Esophagus squamous epithelium (tissue), 4 donors: ENCODE results near the gene STK16.

Experiments used
- POLR2A ChIP-seq, 4 donors: fragments of 450-650 bp; IDR thresholded peaks; one replicate each; pipeline ENCODE4 v1.6.1; 2017; ENCODE audit warnings: antibody characterized with exemption in 4 of 4, mild to moderate bottlenecking in 4 of 4, moderate library complexity in 3 of 4
- TF ChIP-seq, protein P1 (sequence below), 6 experiments: fragments of 450-650 bp in 4 of 6; fragments of 200-600 bp in 2 of 6; sonication (generic) in 2 of 6; IDR thresholded peaks; one replicate each; pipeline ENCODE4 v1.5.1; 2016 to 2019; ENCODE audit warnings: antibody characterized with exemption in 6 of 6, mild to moderate bottlenecking in 4 of 6, moderate library complexity in 4 of 6

DNA sequence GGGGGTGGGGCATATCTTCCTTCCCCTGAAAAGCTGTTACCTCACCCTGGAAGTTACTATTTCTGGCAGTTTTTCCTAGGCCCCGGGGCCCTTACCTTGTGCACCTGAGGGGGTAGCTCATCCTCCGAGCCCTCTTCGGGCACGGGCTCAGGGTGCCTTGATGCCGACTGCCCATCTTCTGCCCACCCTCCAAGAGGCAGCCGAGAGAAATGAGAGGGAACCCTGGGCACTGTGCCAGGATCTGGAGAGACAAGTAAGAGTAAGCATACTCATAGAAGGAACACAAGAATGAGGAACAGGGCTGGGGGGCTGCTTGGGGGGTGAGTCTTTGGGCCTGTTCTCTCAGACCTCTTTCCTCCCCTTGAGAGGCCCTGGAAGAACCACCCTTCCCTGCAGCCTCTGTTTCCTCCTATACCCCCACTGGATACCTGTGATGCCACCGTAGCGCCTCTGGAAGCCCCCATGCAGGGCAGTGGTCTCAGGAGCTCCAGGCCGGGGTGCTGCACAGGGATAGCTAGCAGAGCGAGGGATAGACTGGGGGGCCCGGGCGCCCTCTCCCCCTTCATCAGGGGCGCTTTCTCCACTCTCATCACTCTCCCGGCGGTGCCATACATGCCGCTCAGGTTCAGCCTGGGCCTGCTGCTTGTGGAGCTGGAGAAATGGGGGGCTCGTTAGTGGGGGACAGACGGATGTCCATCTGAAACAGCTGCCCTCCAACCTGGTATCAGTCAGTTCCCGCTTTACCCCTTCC, 24.5 kb upstream of the STK16 start:
- TF ChIP-seq, protein P1, sequence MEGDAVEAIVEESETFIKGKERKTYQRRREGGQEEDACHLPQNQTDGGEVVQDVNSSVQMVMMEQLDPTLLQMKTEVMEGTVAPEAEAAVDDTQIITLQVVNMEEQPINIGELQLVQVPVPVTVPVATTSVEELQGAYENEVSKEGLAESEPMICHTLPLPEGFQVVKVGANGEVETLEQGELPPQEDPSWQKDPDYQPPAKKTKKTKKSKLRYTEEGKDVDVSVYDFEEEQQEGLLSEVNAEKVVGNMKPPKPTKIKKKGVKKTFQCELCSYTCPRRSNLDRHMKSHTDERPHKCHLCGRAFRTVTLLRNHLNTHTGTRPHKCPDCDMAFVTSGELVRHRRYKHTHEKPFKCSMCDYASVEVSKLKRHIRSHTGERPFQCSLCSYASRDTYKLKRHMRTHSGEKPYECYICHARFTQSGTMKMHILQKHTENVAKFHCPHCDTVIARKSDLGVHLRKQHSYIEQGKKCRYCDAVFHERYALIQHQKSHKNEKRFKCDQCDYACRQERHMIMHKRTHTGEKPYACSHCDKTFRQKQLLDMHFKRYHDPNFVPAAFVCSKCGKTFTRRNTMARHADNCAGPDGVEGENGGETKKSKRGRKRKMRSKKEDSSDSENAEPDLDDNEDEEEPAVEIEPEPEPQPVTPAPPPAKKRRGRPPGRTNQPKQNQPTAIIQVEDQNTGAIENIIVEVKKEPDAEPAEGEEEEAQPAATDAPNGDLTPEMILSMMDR (IDR thresholded peaks at IDR 0.05) = no peak
- no peak for TF ChIP-seq POLR2A (IDR thresholded peaks at IDR 0.05)
